ENCODE data around the gene HHATL. TPM values are rescaled to one million over a fixed set of nuclear protein-coding genes. Genes with fewer than 3 reads are reported as not detected.

Gene HHATL
- polyA plus RNA-seq, 4 donors: 0.13 to 5.4 (median 1.2) TPM

- H3K27ac ChIP-seq (ENCODE audit: low read depth in 1 of 3, low read length in 2 of 3): no peak overlapping the region
- H3K36me3 ChIP-seq (ENCODE audit: control insufficient read depth in 3 of 3, insufficient read depth in 2 of 3, low read depth in 1 of 3, low read length in 3 of 3): no peaks in the 10 kb centered on the region
- no peak overlapping the region for H3K4me3 ChIP-seq (ENCODE audit: low read depth in 1 of 3, low read length in 3 of 3)
- FAIRE-seq: no peak
- peaks cover 0 to 16% (median 0%) of the 10 kb centered on the region in 3 donors for H3K27me3 ChIP-seq (ENCODE audit: control insufficient read depth in 3 of 3, insufficient read depth in 3 of 3, low read length in 3 of 3)
- H3K4me1 ChIP-seq (ENCODE audit: control insufficient read depth in 3 of 3, insufficient read depth in 2 of 3, low read depth in 1 of 3, low read length in 2 of 3): no peaks in the 10 kb centered on the region
- peaks cover 0 to 10% of the 10 kb centered on the region in 2 donors for H3K9me3 ChIP-seq (ENCODE audit: control insufficient read depth in 2 of 2, insufficient read depth in 1 of 2, low read depth in 1 of 2, low read length in 1 of 2)
- WGBS, 3 donors: 74 to 88% (median 79%) methylated on average over 4 of the region's 4 CpGs
- no peak for DNase-seq
Observed at GRCh38 chr3:42680806-42681205, 21.8 kb downstream of the HHATL start.

GRCh38 chr3:42680271-42680670, 22.3 kb downstream of the HHATL start:
- peaks cover 0 to 11% (median 0%) of the 10 kb centered on the region in 3 donors for H3K27me3 ChIP-seq (ENCODE audit: control insufficient read depth in 3 of 3, insufficient read depth in 3 of 3, low read length in 3 of 3)
- H3K4me3 ChIP-seq (ENCODE audit: low read depth in 1 of 3, low read length in 3 of 3): no peak overlapping the region
- no peaks in the 10 kb centered on the region for H3K36me3 ChIP-seq (ENCODE audit: control insufficient read depth in 3 of 3, insufficient read depth in 2 of 3, low read depth in 1 of 3, low read length in 3 of 3)
- 83 to 92% (median 89%) methylated on average over 1 of the region's 1 CpG for WGBS, 3 donors
- FAIRE-seq: no peak
- no peaks in the 10 kb centered on the region for H3K4me1 ChIP-seq (ENCODE audit: control insufficient read depth in 3 of 3, insufficient read depth in 2 of 3, low read depth in 1 of 3, low read length in 2 of 3)
- no peak for DNase-seq
- H3K9me3 ChIP-seq (ENCODE audit: control insufficient read depth in 2 of 2, insufficient read depth in 1 of 2, low read depth in 1 of 2, low read length in 1 of 2): peaks cover 0 to 11% of the 10 kb centered on the region in 2 donors
- H3K27ac ChIP-seq (ENCODE audit: low read depth in 1 of 3, low read length in 2 of 3): no peak overlapping the region

DNA sequence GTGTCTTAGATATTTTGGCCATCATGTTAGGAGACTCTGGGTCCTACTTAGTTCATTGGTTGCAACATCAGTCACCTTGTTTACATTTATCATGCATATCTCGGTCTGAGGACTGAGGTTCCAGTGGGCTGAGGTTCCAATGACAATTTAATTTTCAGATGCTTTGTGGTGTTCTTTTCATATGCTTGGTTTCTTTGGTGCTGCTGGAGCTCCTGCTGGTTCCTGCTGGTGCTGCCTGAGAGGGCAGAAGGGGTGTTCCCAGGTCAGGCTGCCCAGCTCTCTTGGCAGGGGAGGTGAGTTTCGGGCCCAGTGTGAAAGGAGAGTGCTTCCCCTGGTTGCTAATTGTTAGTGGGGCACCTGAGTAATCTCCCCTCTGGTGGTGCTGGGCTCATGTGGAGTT, 24.2 kb downstream of the HHATL start:
- DNase-seq: no peak
- Histone ChIP-seq H3K4me3 (ENCODE audit: low read depth in 1 of 3, low read length in 3 of 3) (no peak overlapping the region), H3K4me1 (ENCODE audit: control insufficient read depth in 3 of 3, insufficient read depth in 2 of 3, low read depth in 1 of 3, low read length in 2 of 3) (no peaks in the 10 kb centered on the region), H3K36me3 (ENCODE audit: control insufficient read depth in 3 of 3, insufficient read depth in 2 of 3, low read depth in 1 of 3, low read length in 3 of 3) (no peaks in the 10 kb centered on the region), H3K9me3 (ENCODE audit: control insufficient read depth in 2 of 2, insufficient read depth in 1 of 2, low read depth in 1 of 2, low read length in 1 of 2) (peaks cover 0 to 11% of the 10 kb centered on the region in 2 donors), H3K27me3 (ENCODE audit: control insufficient read depth in 3 of 3, insufficient read depth in 3 of 3, low read length in 3 of 3) (peaks cover 0 to 1% (median 0%) of the 10 kb centered on the region in 3 donors), H3K27ac (ENCODE audit: low read depth in 1 of 3, low read length in 2 of 3) (no peak overlapping the region)
- no peak for FAIRE-seq
- WGBS, 3 donors: 72 to 73% (median 73%) methylated on average over 2 of the region's 2 CpGs

DNA sequence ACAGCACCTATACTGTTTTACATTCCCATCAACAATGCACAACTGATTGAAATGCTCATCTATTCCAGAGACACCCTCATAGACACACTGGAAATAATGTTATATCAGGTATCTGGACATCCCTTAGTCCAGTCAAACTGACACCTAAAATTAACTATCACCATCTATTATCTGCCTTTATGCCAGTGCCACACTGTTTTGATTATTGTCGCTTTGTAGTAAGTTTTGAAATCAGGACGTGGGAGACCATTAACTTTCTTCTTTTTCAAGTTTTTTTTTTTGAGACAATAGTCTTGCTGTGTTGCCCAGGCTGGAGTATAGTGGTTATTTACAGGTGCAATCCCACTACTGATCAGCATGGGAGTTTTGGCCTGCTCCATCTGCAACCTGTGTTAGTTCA, 26.7 kb downstream of the HHATL start:
- no peak for FAIRE-seq
- H3K36me3 ChIP-seq (ENCODE audit: control insufficient read depth in 3 of 3, insufficient read depth in 2 of 3, low read depth in 1 of 3, low read length in 3 of 3): no peaks in the 10 kb centered on the region
- DNase-seq: no peak
- peaks cover 0 to 11% of the 10 kb centered on the region in 2 donors for H3K9me3 ChIP-seq (ENCODE audit: control insufficient read depth in 2 of 2, insufficient read depth in 1 of 2, low read depth in 1 of 2, low read length in 1 of 2)
- no peaks in the 10 kb centered on the region for H3K4me1 ChIP-seq (ENCODE audit: control insufficient read depth in 3 of 3, insufficient read depth in 2 of 3, low read depth in 1 of 3, low read length in 2 of 3)
- WGBS, 3 donors: 84 to 87% (median 86%) methylated on average over 2 of the region's 2 CpGs
- H3K27ac ChIP-seq (ENCODE audit: low read depth in 1 of 3, low read length in 2 of 3): no peak overlapping the region
- no peaks in the 10 kb centered on the region for H3K27me3 ChIP-seq (ENCODE audit: control insufficient read depth in 3 of 3, insufficient read depth in 3 of 3, low read length in 3 of 3)
- H3K4me3 ChIP-seq (ENCODE audit: low read depth in 1 of 3, low read length in 3 of 3): no peak overlapping the region

- WGBS, 3 donors: 50 to 54% (median 53%) methylated on average over 3 of the region's 3 CpGs
- H3K9me3 ChIP-seq (ENCODE audit: control insufficient read depth in 2 of 2, insufficient read depth in 1 of 2, low read depth in 1 of 2, low read length in 1 of 2): peaks cover 0 to 11% of the 10 kb centered on the region in 2 donors
- no peaks in the 10 kb centered on the region for H3K4me1 ChIP-seq (ENCODE audit: control insufficient read depth in 3 of 3, insufficient read depth in 2 of 3, low read depth in 1 of 3, low read length in 2 of 3)
- H3K36me3 ChIP-seq (ENCODE audit: control insufficient read depth in 3 of 3, insufficient read depth in 2 of 3, low read depth in 1 of 3, low read length in 3 of 3): no peaks in the 10 kb centered on the region
- H3K27me3 ChIP-seq (ENCODE audit: control insufficient read depth in 3 of 3, insufficient read depth in 3 of 3, low read length in 3 of 3): no peaks in the 10 kb centered on the region
- H3K4me3 ChIP-seq (ENCODE audit: low read depth in 1 of 3, low read length in 3 of 3): no peak overlapping the region
- no peak overlapping the region for H3K27ac ChIP-seq (ENCODE audit: low read depth in 1 of 3, low read length in 2 of 3)
- FAIRE-seq (no peak), DNase-seq (no peak)
Observed at GRCh38 chr3:42674146-42674545, 28.5 kb downstream of the HHATL start.

DNA sequence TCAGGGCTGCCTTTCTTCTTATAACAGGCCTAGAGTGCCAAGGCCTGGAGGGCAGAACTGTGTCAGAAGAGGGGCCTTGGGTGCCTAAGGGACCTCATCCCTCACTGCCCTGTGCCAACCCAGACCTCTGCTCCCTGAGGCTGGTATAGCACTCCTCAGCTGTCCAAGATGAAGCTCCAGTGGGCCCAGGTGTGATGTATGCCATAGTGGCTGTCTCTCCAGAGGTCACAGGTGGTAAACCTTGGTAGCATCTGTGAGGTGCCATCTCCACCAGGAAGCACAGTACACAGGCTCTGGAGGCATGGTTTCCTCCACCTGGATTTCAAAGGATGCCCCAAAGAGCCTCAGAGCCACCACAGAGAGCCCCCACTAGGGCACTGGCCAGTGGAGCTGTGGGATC, 29.5 kb downstream of the HHATL start:
- no peaks in the 10 kb centered on the region for H3K4me1 ChIP-seq (ENCODE audit: control insufficient read depth in 3 of 3, insufficient read depth in 2 of 3, low read depth in 1 of 3, low read length in 2 of 3)
- H3K27ac ChIP-seq (ENCODE audit: low read depth in 1 of 3, low read length in 2 of 3): no peak overlapping the region
- H3K4me3 ChIP-seq (ENCODE audit: low read depth in 1 of 3, low read length in 3 of 3): no peak overlapping the region
- no peaks in the 10 kb centered on the region for H3K36me3 ChIP-seq (ENCODE audit: control insufficient read depth in 3 of 3, insufficient read depth in 2 of 3, low read depth in 1 of 3, low read length in 3 of 3)
- FAIRE-seq (no peak), DNase-seq (no peak)
- no peaks in the 10 kb centered on the region for H3K27me3 ChIP-seq (ENCODE audit: control insufficient read depth in 3 of 3, insufficient read depth in 3 of 3, low read length in 3 of 3)
- peaks cover 0 to 7% of the 10 kb centered on the region in 2 donors for H3K9me3 ChIP-seq (ENCODE audit: control insufficient read depth in 2 of 2, insufficient read depth in 1 of 2, low read depth in 1 of 2, low read length in 1 of 2)

DNA sequence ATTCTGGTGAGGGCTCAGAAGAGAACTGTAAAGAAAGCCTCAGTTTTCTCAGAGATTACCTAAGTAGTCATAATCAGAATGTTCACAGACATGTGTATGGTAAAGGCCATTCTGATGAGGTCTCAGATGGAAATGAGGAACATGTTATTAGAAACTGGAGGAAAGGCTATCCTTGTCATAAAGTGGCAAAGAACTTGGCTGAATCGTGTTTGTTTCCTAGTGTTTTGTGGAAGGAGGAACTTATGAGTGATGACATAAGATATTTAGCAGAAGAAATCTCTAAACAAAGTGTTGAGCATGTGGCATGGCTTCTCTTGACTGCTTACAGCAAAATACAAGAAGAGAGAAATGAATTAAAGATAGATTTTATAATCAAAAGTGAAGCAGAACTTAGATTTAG, 30.1 kb downstream of the HHATL start:
- H3K4me3 ChIP-seq (ENCODE audit: low read depth in 1 of 3, low read length in 3 of 3): no peak overlapping the region
- H3K36me3 ChIP-seq (ENCODE audit: control insufficient read depth in 3 of 3, insufficient read depth in 2 of 3, low read depth in 1 of 3, low read length in 3 of 3): no peaks in the 10 kb centered on the region
- H3K27ac ChIP-seq (ENCODE audit: low read depth in 1 of 3, low read length in 2 of 3): no peak overlapping the region
- no peaks in the 10 kb centered on the region for H3K27me3 ChIP-seq (ENCODE audit: control insufficient read depth in 3 of 3, insufficient read depth in 3 of 3, low read length in 3 of 3)
- FAIRE-seq (no peak), DNase-seq (no peak)
- no peaks in the 10 kb centered on the region for H3K4me1 ChIP-seq (ENCODE audit: control insufficient read depth in 3 of 3, insufficient read depth in 2 of 3, low read depth in 1 of 3, low read length in 2 of 3)
- peaks cover 0 to 7% of the 10 kb centered on the region in 2 donors for H3K9me3 ChIP-seq (ENCODE audit: control insufficient read depth in 2 of 2, insufficient read depth in 1 of 2, low read depth in 1 of 2, low read length in 1 of 2)
- WGBS, 3 donors: 32 to 55% (median 50%) methylated on average over 1 of the region's 1 CpG

DNA sequence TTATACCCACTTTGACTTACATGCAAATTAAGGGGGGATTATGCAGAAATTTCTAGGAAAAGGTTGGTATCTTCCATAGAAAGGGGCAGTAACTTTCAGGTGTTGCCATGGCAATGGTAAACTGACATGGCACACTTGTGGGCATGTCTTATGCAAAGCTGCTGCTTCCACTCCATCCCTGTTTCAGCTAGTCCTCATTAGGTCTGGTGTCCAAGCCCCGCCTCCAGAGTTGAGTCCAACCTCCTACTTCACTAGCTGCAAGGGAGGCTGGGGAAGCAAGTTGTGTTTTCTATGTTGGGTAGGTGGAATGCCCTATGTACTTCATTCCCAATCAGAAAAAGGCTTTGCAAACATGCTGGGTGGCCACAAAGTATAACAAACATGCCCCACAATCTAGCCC, 31.9 kb downstream of the HHATL start:
- 78 to 95% (median 88%) methylated on average over 1 of the region's 1 CpG for WGBS, 3 donors
- Histone ChIP-seq H3K9me3 (ENCODE audit: control insufficient read depth in 2 of 2, insufficient read depth in 1 of 2, low read depth in 1 of 2, low read length in 1 of 2) (peaks cover 0 to under 1% of the 10 kb centered on the region in 2 donors), H3K36me3 (ENCODE audit: control insufficient read depth in 3 of 3, insufficient read depth in 2 of 3, low read depth in 1 of 3, low read length in 3 of 3) (no peaks in the 10 kb centered on the region), H3K4me1 (ENCODE audit: control insufficient read depth in 3 of 3, insufficient read depth in 2 of 3, low read depth in 1 of 3, low read length in 2 of 3) (no peaks in the 10 kb centered on the region), H3K4me3 (ENCODE audit: low read depth in 1 of 3, low read length in 3 of 3) (no peak overlapping the region), H3K27ac (ENCODE audit: low read depth in 1 of 3, low read length in 2 of 3) (no peak overlapping the region), H3K27me3 (ENCODE audit: control insufficient read depth in 3 of 3, insufficient read depth in 3 of 3, low read length in 3 of 3) (peaks cover 0 to 2% (median 0%) of the 10 kb centered on the region in 3 donors)
- DNase-seq (no peak), FAIRE-seq (no peak)

GRCh38 chr3:42670051-42670576, 32.5 kb downstream of the HHATL start:
- FAIRE-seq (no peak), DNase-seq (no peak)
- 67 to 81% (median 71%) methylated on average over 7 of the region's 7 CpGs for WGBS, 3 donors
- H3K36me3 ChIP-seq (ENCODE audit: control insufficient read depth in 3 of 3, insufficient read depth in 2 of 3, low read depth in 1 of 3, low read length in 3 of 3): no peaks in the 10 kb centered on the region
- H3K4me3 ChIP-seq (ENCODE audit: low read depth in 1 of 3, low read length in 3 of 3): no peak overlapping the region
- peaks cover 0 to 2% (median 0%) of the 10 kb centered on the region in 3 donors for H3K27me3 ChIP-seq (ENCODE audit: control insufficient read depth in 3 of 3, insufficient read depth in 3 of 3, low read length in 3 of 3)
- H3K4me1 ChIP-seq (ENCODE audit: control insufficient read depth in 3 of 3, insufficient read depth in 2 of 3, low read depth in 1 of 3, low read length in 2 of 3): no peaks in the 10 kb centered on the region
- no peaks in the 10 kb centered on the region for H3K9me3 ChIP-seq (ENCODE audit: control insufficient read depth in 2 of 2, insufficient read depth in 1 of 2, low read depth in 1 of 2, low read length in 1 of 2)
- no peak overlapping the region for H3K27ac ChIP-seq (ENCODE audit: low read depth in 1 of 3, low read length in 2 of 3)

All from small intestine (tissue), 7 donors.